ENCODE results near the gene MEMO1. TPM values are rescaled to one million over a fixed set of nuclear protein-coding genes. Genes with fewer than 3 reads are reported as not detected.

The MEMO1 gene
- total RNA-seq, 1 experiment from 2014 or later, result 44.7 TPM

GRCh38 chr2:31979018-31979417, 31.8 kb downstream of the MEMO1 start:
- Histone ChIP-seq H3K27me3 (ENCODE audit: insufficient read depth, low read length) (no peaks in the 10 kb centered on the region), H2AFZ (ENCODE audit: low read depth, low read length, poor library complexity, severe bottlenecking) (no peak overlapping the region), H3K9me3 (ENCODE audit: control insufficient read depth in 1 of 2, insufficient read depth in 1 of 2, low read depth in 1 of 2, low read length in 2 of 2) (no peaks in the 10 kb centered on the region), H3K27ac (ENCODE audit: low read depth, low read length) (no peak overlapping the region), H3K4me2 (ENCODE audit: low read length) (no peak overlapping the region), H3K4me1 (ENCODE audit: control insufficient read depth in 1 of 2, insufficient read depth in 2 of 2, low read length in 2 of 2) (no peaks in the 10 kb centered on the region), H3K36me3 (ENCODE audit: control insufficient read depth in 1 of 2, insufficient read depth in 2 of 2, low read length in 2 of 2) (no peaks in the 10 kb centered on the region), H3K9me2 (ENCODE audit: insufficient read depth) (no peaks in the 10 kb centered on the region), H3K79me2 (ENCODE audit: insufficient read depth, low read length) (peaks cover 95% of the 10 kb centered on the region), H4K20me1 (ENCODE audit: insufficient read depth) (peaks cover 10% of the 10 kb centered on the region; the same call in 1 of the 2 replicates), H3K4me3 (replicated peaks in 1 of 2; ENCODE audit: low read depth in 1 of 2, low read length in 2 of 2) (no peak overlapping the region), H3K9ac (ENCODE audit: low read length) (no peak overlapping the region)
- ChIA-PET POLR2A (no interaction called here), CTCF (no interaction called here), RAD21 (ENCODE audit: low non-redundant PET in 1 of 2, low total read pairs in 2 of 2, uncharacterized antibody in 2 of 2, unreplicated experiment in 2 of 2) (no interaction called here)
- BruUV-seq (replicated peaks), result no TSS peak
- intact Hi-C loops (cut with micrococcal nuclease), result no loop called here
- no peak for TF ChIP-seq ZFX (IDR thresholded peaks at IDR 0.05)
- no peak for TF ChIP-seq EGR1 (IDR thresholded peaks at IDR 0.05; ENCODE audit: low read depth)
- TF ChIP-seq SP1 (IDR thresholded peaks at IDR 0.05; ENCODE audit: low read depth), result no peak
- TF ChIP-seq POLR2AphosphoS5 (IDR thresholded peaks at IDR 0.05; ENCODE audit: low read depth, low read length), result no peak
- no peak for TF ChIP-seq YY1 (IDR thresholded peaks at IDR 0.05; ENCODE audit: extremely low read depth, insufficient replicate concordance, low read depth, low read length)
- TF ChIP-seq ZBTB33 (IDR thresholded peaks at IDR 0.05; ENCODE audit: extremely low read depth, insufficient replicate concordance, low read length), result no peak
- TF ChIP-seq SRF (IDR thresholded peaks at IDR 0.05; ENCODE audit: low read depth), result no peak
- TF ChIP-seq JUND (IDR thresholded peaks at IDR 0.05), result no peak
- no peak for TF ChIP-seq CEBPB (IDR thresholded peaks at IDR 0.05; ENCODE audit: low read depth)
- TF ChIP-seq ZNF274 (IDR thresholded peaks at IDR 0.05; ENCODE audit: low read depth, low read length), result no peak
- no peak for TF ChIP-seq POLR2A (IDR thresholded peaks at IDR 0.05; ENCODE audit: borderline replicate concordance, extremely low read depth, insufficient read depth, insufficient read length)
- TF ChIP-seq CTCF (IDR thresholded peaks at IDR 0.05 in 2 of 3, conservative IDR thresholded peaks at IDR 0.05 in 1 of 3; ENCODE audit: borderline replicate concordance in 1 of 3, insufficient read depth in 1 of 3, low read depth in 2 of 3, low read length in 2 of 3), result no peak
- TF ChIP-seq SIN3A (IDR thresholded peaks at IDR 0.05; ENCODE audit: low read depth), result no peak
- no peak for TF ChIP-seq FOSL1 (IDR thresholded peaks at IDR 0.05; ENCODE audit: low read depth)
- TF ChIP-seq ATF3 (IDR thresholded peaks at IDR 0.05), result no peak
- no peak for TF ChIP-seq REST (IDR thresholded peaks at IDR 0.05; ENCODE audit: low read depth)
- TF ChIP-seq ELF1 (IDR thresholded peaks at IDR 0.05; ENCODE audit: borderline replicate concordance, low read depth), result no peak
- ATAC-seq, result no peak
- no peak for DNase-seq (ENCODE audit: low read depth, low spot score)

Data from HCT116 (cell line).